MG63 (cell line): Measurements from ENCODE around the gene ADCY7. TPM values are rescaled to one million over a fixed set of nuclear protein-coding genes. Genes with fewer than 3 reads are reported as not detected.
A peak's percentile ranks its signal among the peaks of the same experiment; 100 is the strongest.
"Not testable (repeated sequence)": the region's sequence is repeated elsewhere in the genome, so short reads cannot be mapped to it uniquely, and the experiment has no call there.

Source experiments
- DNase-seq: peaks from one replicate; pipeline ENCODE4 v3.0.0-alpha.2; 2020
- H3K27me3 ChIP-seq: fragments of 250-450 bp; sonication (Bioruptor Pico); 2 replicates; pipeline ENCODE4 v1.5.1; 2020; ENCODE audit warnings: mild to moderate bottlenecking, moderate library complexity
- H3K36me3 ChIP-seq: fragments of 250-450 bp; sonication (Bioruptor Pico); 2 replicates; pipeline ENCODE4 v1.5.1; 2020; ENCODE audit warnings: mild to moderate bottlenecking, moderate library complexity
- H3K4me3 ChIP-seq: fragments of 250-450 bp; sonication (Bioruptor Pico); 2 replicates; pipeline ENCODE4 v1.5.1; 2020; ENCODE audit warnings: mild to moderate bottlenecking, moderate library complexity
- H3K9me3 ChIP-seq: fragments of 250-450 bp; sonication (Bioruptor Pico); 2 replicates; pipeline ENCODE4 v1.5.1; 2020; ENCODE audit warnings: mild to moderate bottlenecking, moderate library complexity
- total RNA-seq: library from RNA; depleted of rRNA; stranded (reverse); fragments of >200 nt; shearing (Covaris generic); gene quantifications from 2 replicates; pipeline ENCODE4 v1.2.3, GENCODE V29; 2014; ENCODE audit warnings: low replicate concordance; rRNA removed

Gene ADCY7
- 21.5 and 28.0 TPM in 2 replicates for total RNA-seq

- Histone ChIP-seq H3K9me3 (no peaks in the 10 kb centered on the region), H3K27me3 (no peaks in the 10 kb centered on the region), H3K4me3 (peak within 1 kb of the TSS; percentile 49), H3K36me3 (no peaks in the 10 kb centered on the region)
- DNase-seq, result peak; percentile 88
Observed at GRCh38 chr16:50266337-50267091, at the start of gene ADCY7. ADCY7 (plus strand) TSS chr16:50266551; CDS start chr16:50288180, 21,629 bp downstream.

- Histone ChIP-seq H3K36me3 (peaks cover 7% of the 10 kb centered on the region), H3K9me3 (no peaks in the 10 kb centered on the region), H3K4me3 (no peak overlapping the region), H3K27me3 (no peaks in the 10 kb centered on the region)
- no peak for DNase-seq
Observed at GRCh38 chr16:50219402-50219975, 46.9 kb upstream of the ADCY7 start.

- DNase-seq, result no peak
Observed at GRCh38 chr16:50224286-50224685, 42.1 kb upstream of the ADCY7 start.

GRCh38 chr16:50227120-50227519 is 39.2 kb upstream of the ADCY7 start:
- no peak overlapping the region for H3K4me3 ChIP-seq
- H3K36me3 ChIP-seq, result peaks cover 3% of the 10 kb centered on the region
- H3K9me3 ChIP-seq, result no peaks in the 10 kb centered on the region
- no peaks in the 10 kb centered on the region for H3K27me3 ChIP-seq
- DNase-seq, result no peak

More at GRCh38 chr16:50224286-50224685, 42.1 kb upstream of the ADCY7 start:
- H3K9me3 ChIP-seq, result no peaks in the 10 kb centered on the region
- no peak overlapping the region for H3K4me3 ChIP-seq
- no peaks in the 10 kb centered on the region for H3K27me3 ChIP-seq
- peaks cover 3% of the 10 kb centered on the region for H3K36me3 ChIP-seq

GRCh38 chr16:50227665-50228064 is 38.7 kb upstream of the ADCY7 start:
- Histone ChIP-seq H3K4me3 (no peak overlapping the region), H3K36me3 (peaks cover 3% of the 10 kb centered on the region), H3K9me3 (no peaks in the 10 kb centered on the region), H3K27me3 (no peaks in the 10 kb centered on the region)
- no peak for DNase-seq

- H3K4me3 ChIP-seq, result no peak overlapping the region
- H3K36me3 ChIP-seq, result peaks cover 3% of the 10 kb centered on the region
- DNase-seq, result no peak
- H3K9me3 ChIP-seq, result no peaks in the 10 kb centered on the region
- no peaks in the 10 kb centered on the region for H3K27me3 ChIP-seq
Observed at GRCh38 chr16:50228364-50228868, 37.9 kb upstream of the ADCY7 start.

GRCh38 chr16:50229149-50229726 is 37.1 kb upstream of the ADCY7 start:
- Histone ChIP-seq H3K27me3 (no peaks in the 10 kb centered on the region), H3K4me3 (no peak overlapping the region), H3K9me3 (no peaks in the 10 kb centered on the region), H3K36me3 (peaks cover 3% of the 10 kb centered on the region)
- DNase-seq, result no peak

GRCh38 chr16:50234771-50235556 is 31.4 kb upstream of the ADCY7 start:
- no peak for DNase-seq
- Histone ChIP-seq H3K27me3 (no peaks in the 10 kb centered on the region), H3K36me3 (no peaks in the 10 kb centered on the region), H3K9me3 (no peaks in the 10 kb centered on the region), H3K4me3 (no peak overlapping the region)

- no peaks in the 10 kb centered on the region for H3K9me3 ChIP-seq
- H3K27me3 ChIP-seq, result no peaks in the 10 kb centered on the region
- DNase-seq, result no peak
- H3K36me3 ChIP-seq, result no peaks in the 10 kb centered on the region
- H3K4me3 ChIP-seq, result no peak overlapping the region
Observed at GRCh38 chr16:50235581-50235980, 30.8 kb upstream of the ADCY7 start.

GRCh38 chr16:50238314-50238713 is 28.0 kb upstream of the ADCY7 start:
- Histone ChIP-seq H3K9me3 (no peaks in the 10 kb centered on the region), H3K36me3 (no peaks in the 10 kb centered on the region), H3K27me3 (no peaks in the 10 kb centered on the region), H3K4me3 (no peak overlapping the region)
- DNase-seq, result no peak

GRCh38 chr16:50238868-50239301 is 27.5 kb upstream of the ADCY7 start:
- Histone ChIP-seq H3K9me3 (no peaks in the 10 kb centered on the region), H3K4me3 (no peak overlapping the region), H3K27me3 (no peaks in the 10 kb centered on the region), H3K36me3 (no peaks in the 10 kb centered on the region)
- DNase-seq, result no peak

GRCh38 chr16:50243024-50243423 is 23.3 kb upstream of the ADCY7 start:
- DNase-seq, H3K9me3 ChIP-seq, H3K36me3 ChIP-seq, H3K4me3 ChIP-seq, H3K27me3 ChIP-seq: not testable (repeated sequence)

GRCh38 chr16:50244140-50244503 is 22.2 kb upstream of the ADCY7 start:
- H3K27me3 ChIP-seq, result no peaks in the 10 kb centered on the region
- H3K36me3 ChIP-seq, result no peaks in the 10 kb centered on the region
- no peak overlapping the region for H3K4me3 ChIP-seq
- DNase-seq, result no peak
- H3K9me3 ChIP-seq, result no peaks in the 10 kb centered on the region

GRCh38 chr16:50244504-50245416 is 21.6 kb upstream of the ADCY7 start:
- no peaks in the 10 kb centered on the region for H3K9me3 ChIP-seq
- no peak for DNase-seq
- H3K4me3 ChIP-seq, result no peak overlapping the region; the same call in 1 of the 2 replicates
- H3K36me3 ChIP-seq, result no peaks in the 10 kb centered on the region
- no peaks in the 10 kb centered on the region for H3K27me3 ChIP-seq

GRCh38 chr16:50245417-50246298 is 20.7 kb upstream of the ADCY7 start:
- DNase-seq, result peak; percentile 83
- Histone ChIP-seq H3K9me3 (no peaks in the 10 kb centered on the region), H3K36me3 (no peaks in the 10 kb centered on the region), H3K27me3 (no peaks in the 10 kb centered on the region), H3K4me3 (peak overlapping the region; percentile 64)
